HepG2 (cell line): ENCODE data around the gene RBM12. TPM values are rescaled to one million over a fixed set of nuclear protein-coding genes. Genes with fewer than 3 reads are reported as not detected.

ENCODE experiments used
- CHD2 ChIP-seq: IDR thresholded peaks from 2 replicates; pipeline ENCODE4 v1.6.1; 2011; ENCODE audit warnings: low read depth, low read length, improper control_type of control experiment
- DNMT1 ChIP-seq: sonication (generic); formaldehyde crosslinking; IDR thresholded peaks from 2 replicates; pipeline ENCODE4 v1.5.1; 2020; ENCODE audit warnings: mild to moderate bottlenecking, missing genetic modification reagents
- HNRNPK ChIP-seq: fragments of 200-400 bp; formaldehyde crosslinking; IDR thresholded peaks from 2 replicates; pipeline ENCODE4 v1.6.1; 2018; ENCODE audit warnings: low read length, low read depth, moderate library complexity, mild to moderate bottlenecking; ENCODE audit not compliant: poor library complexity, severe bottlenecking
- HOXA3 ChIP-seq: sonication (generic); formaldehyde crosslinking; IDR thresholded peaks from 2 replicates; pipeline ENCODE4 v1.5.0; 2020; ENCODE audit warnings: missing genetic modification reagents
- MAFF ChIP-seq: IDR thresholded peaks from 2 replicates; pipeline ENCODE4 v1.6.1; 2011; ENCODE audit warnings: low read depth, low read length, improper control_type of control experiment
- MAZ ChIP-seq, 2 experiments: sonication (generic) in 1 of 2; formaldehyde crosslinking in 1 of 2; IDR thresholded peaks; 2 replicates each; pipeline versions ENCODE4 v1.5.0 to v1.6.1; 2012 to 2020; ENCODE audit warnings: low read depth in 2 of 2, mild to moderate bottlenecking in 2 of 2, borderline replicate concordance in 1 of 2, improper control_type of control experiment in 1 of 2, low read length in 1 of 2, missing genetic modification reagents in 1 of 2, moderate library complexity in 1 of 2
- NFATC3 ChIP-seq: sonication (generic); formaldehyde crosslinking; IDR thresholded peaks from 2 replicates; pipeline ENCODE4 v1.5.1; 2020; ENCODE audit warnings: mild to moderate bottlenecking, missing genetic modification reagents
- PAF1 ChIP-seq: IDR thresholded peaks from 2 replicates; pipeline ENCODE4 v1.6.1; 2016; ENCODE audit warnings: missing genetic modification reagents, missing compliant biosample characterization
- PCBP2 ChIP-seq: fragments of 200-400 bp; formaldehyde crosslinking; optimal IDR thresholded peaks from 2 replicates; pipeline ENCODE3; 2018; ENCODE audit warnings: low read length, low read depth; ENCODE audit not compliant: poor library complexity, severe bottlenecking
- SMAD3 ChIP-seq: sonication (generic); formaldehyde crosslinking; IDR thresholded peaks from 2 replicates; pipeline ENCODE4 v1.4.0; 2020; ENCODE audit warnings: missing genetic modification reagents
- SOX5 ChIP-seq: IDR thresholded peaks from 2 replicates; pipeline ENCODE4 v1.6.1; 2016; ENCODE audit warnings: borderline replicate concordance
- TARDBP ChIP-seq: sonication (generic); formaldehyde crosslinking; IDR thresholded peaks from 2 replicates; pipeline ENCODE4 v1.8.0; 2022; ENCODE audit warnings: mild to moderate bottlenecking, missing genetic modification reagents
- TBX2 ChIP-seq: sonication (generic); formaldehyde crosslinking; IDR thresholded peaks from 2 replicates; pipeline ENCODE4 v1.5.0; 2020; ENCODE audit warnings: missing genetic modification reagents, mild to moderate bottlenecking, borderline replicate concordance
- ZMYM2 ChIP-seq: sonication (generic); formaldehyde crosslinking; IDR thresholded peaks from 2 replicates; pipeline ENCODE4 v1.8.0; 2022; ENCODE audit warnings: mild to moderate bottlenecking, missing genetic modification reagents
- ZMYM4 ChIP-seq: sonication (generic); formaldehyde crosslinking; IDR thresholded peaks from 2 replicates; pipeline ENCODE4 v1.8.1; 2023; ENCODE audit warnings: mild to moderate bottlenecking, missing genetic modification reagents
- ZNF207 ChIP-seq: fragments of 450-650 bp; IDR thresholded peaks from 2 replicates; pipeline ENCODE4 v1.6.1; 2016; ENCODE audit warnings: antibody characterized with exemption, borderline replicate concordance
- ZNF296 ChIP-seq: sonication (generic); formaldehyde crosslinking; conservative IDR thresholded peaks from 2 replicates; pipeline ENCODE4 v1.5.0; 2020; ENCODE audit warnings: mild to moderate bottlenecking, missing genetic modification reagents
- ZNF563 ChIP-seq: sonication (generic); formaldehyde crosslinking; IDR thresholded peaks from 2 replicates; pipeline ENCODE4 v1.8.0; 2022; ENCODE audit warnings: mild to moderate bottlenecking, moderate library complexity, missing genetic modification reagents
- ZSCAN31 ChIP-seq: sonication (generic); formaldehyde crosslinking; IDR thresholded peaks from 2 replicates; pipeline ENCODE4 v1.5.0; 2020; ENCODE audit warnings: low read depth, mild to moderate bottlenecking, missing genetic modification reagents
- polyA plus RNA-seq, 8 experiments: library from polyadenylated mRNA; depleted of rRNA in 3 of 8; stranded (reverse) in 7 of 8; unstranded in 1 of 8; fragments of >200 nt; fragmentation: Illumina TruSeq in 4 of 8; extraction: Trizol in 4 of 8; gene quantifications; 2 replicates each; pipeline versions ENCODE4 v1.2.1 to v1.2.3, GENCODE V29; 2011 to 2016; ENCODE audit warnings: low read depth in 4 of 8, missing spikeins in 1 of 8, mixed read lengths in 1 of 8; ENCODE audit not compliant: insufficient read depth in 1 of 8
- total RNA-seq, 5 experiments: library from RNA; depleted of rRNA; stranded (reverse); fragments of >200 nt; fragmentation: Illumina TruSeq; extraction: Trizol; gene quantifications; 2 replicates each; pipeline ENCODE4 v1.2.3, GENCODE V29; 2016; ENCODE audit warnings: low read depth in 1 of 5
- TF ChIP-seq, protein P1 (sequence below): IDR thresholded peaks from 2 replicates; pipeline ENCODE4 v1.6.1; 2016; ENCODE audit warnings: low read depth, control low read depth
- TF ChIP-seq, protein P2 (sequence below), 2 experiments: fragments of 450-650 bp in 1 of 2; sonication (generic) in 1 of 2; formaldehyde crosslinking; IDR thresholded peaks; 2 replicates each; pipeline versions ENCODE4 v1.5.0 to v1.8.0; 2020 to 2022; ENCODE audit warnings: mild to moderate bottlenecking in 1 of 2, missing genetic modification reagents in 1 of 2
- TF ChIP-seq, protein P3 (sequence below): sonication (generic); formaldehyde crosslinking; IDR thresholded peaks from 2 replicates; pipeline ENCODE4 v1.5.1; 2020; ENCODE audit warnings: missing genetic modification reagents, mild to moderate bottlenecking, borderline replicate concordance
- TF ChIP-seq, protein P4 (sequence below): sonication (generic); formaldehyde crosslinking; IDR thresholded peaks from 2 replicates; pipeline ENCODE4 v1.5.1; 2020; ENCODE audit warnings: missing genetic modification reagents, mild to moderate bottlenecking, borderline replicate concordance
- TF ChIP-seq, protein P5 (sequence below): sonication (generic); formaldehyde crosslinking; IDR thresholded peaks from 2 replicates; pipeline ENCODE4 v1.4.0; 2020; ENCODE audit warnings: mild to moderate bottlenecking, missing genetic modification reagents

Gene RBM12
- total and polyA plus RNA-seq, 2 of the 13 experiments (the other 11 are each of a cell fraction or from before 2014, with no cell fraction given): 97.9 to 104 TPM

DNA sequence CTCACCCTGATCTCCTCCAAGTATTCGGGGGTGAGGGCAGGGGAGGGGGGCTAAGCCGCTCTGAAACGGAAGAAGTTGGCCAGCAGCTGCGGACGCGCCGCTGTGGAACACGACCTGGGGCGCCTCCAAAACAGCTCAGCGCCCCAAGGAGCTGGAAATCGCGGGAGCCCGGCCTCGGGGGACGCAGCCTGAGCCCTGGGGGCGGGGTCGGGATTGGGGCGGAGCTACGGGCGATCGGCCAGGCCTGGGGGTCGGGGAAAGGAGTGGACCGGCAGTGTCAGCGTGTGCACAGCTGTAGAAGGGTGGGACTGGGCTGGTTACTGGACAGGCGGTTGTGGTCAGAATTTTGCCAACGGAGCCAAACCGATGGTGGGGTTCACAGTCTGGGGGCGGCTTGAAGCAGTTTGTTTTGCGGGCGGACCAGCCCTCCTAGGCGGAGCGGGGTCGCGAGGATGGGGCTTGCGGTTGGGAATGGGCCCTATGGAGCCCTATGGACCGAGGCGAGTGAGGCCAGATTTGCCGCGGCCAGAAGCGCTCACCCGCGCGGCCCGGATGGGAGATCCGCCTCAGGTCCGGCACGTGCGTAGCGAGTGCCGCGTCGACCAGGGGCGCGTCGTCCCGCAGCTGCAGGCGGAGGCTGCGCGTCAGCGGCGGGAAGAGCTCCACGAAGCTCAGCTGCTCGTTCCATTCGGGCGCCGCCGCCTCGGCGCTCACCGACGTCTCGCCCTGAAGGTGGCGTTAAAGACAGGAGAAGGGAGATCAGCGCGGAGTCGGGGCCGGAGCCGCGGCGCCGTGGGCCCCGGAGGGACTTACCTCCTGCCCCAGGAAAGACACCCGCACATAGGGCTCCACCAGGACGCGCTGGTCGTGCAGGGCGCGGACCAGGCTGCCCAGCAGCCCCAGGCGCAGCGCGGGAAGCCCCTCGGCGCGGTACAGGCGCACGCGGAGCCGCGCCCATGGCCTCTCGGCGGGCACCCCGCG is 63.4 kb downstream of the RBM12 start (continued):
- TF ChIP-seq TARDBP (CRISPR knock-in tag): no peak
- peak; percentile 50 for TF ChIP-seq HNRNPK
- no peak for TF ChIP-seq ZNF207
- TF ChIP-seq PAF1 (CRISPR knock-in tag): no peak
- TF ChIP-seq, protein P1, sequence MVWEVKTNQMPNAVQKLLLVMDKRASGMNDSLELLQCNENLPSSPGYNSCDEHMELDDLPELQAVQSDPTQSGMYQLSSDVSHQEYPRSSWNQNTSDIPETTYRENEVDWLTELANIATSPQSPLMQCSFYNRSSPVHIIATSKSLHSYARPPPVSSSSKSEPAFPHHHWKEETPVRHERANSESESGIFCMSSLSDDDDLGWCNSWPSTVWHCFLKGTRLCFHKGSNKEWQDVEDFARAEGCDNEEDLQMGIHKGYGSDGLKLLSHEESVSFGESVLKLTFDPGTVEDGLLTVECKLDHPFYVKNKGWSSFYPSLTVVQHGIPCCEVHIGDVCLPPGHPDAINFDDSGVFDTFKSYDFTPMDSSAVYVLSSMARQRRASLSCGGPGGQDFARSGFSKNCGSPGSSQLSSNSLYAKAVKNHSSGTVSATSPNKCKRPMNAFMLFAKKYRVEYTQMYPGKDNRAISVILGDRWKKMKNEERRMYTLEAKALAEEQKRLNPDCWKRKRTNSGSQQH: no peak
- no peak for TF ChIP-seq NFATC3 (CRISPR knock-in tag)
- TF ChIP-seq MAFF: no peak
- TF ChIP-seq, protein P2, sequence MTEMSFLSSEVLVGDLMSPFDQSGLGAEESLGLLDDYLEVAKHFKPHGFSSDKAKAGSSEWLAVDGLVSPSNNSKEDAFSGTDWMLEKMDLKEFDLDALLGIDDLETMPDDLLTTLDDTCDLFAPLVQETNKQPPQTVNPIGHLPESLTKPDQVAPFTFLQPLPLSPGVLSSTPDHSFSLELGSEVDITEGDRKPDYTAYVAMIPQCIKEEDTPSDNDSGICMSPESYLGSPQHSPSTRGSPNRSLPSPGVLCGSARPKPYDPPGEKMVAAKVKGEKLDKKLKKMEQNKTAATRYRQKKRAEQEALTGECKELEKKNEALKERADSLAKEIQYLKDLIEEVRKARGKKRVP (CRISPR knock-in tag; IDR thresholded peaks at IDR 0.05): no peak
- TF ChIP-seq TBX2: peak; percentile 16; the same call in 1 of the 2 replicates
- no peak for TF ChIP-seq ZMYM2 (CRISPR knock-in tag)
- TF ChIP-seq, protein P3, sequence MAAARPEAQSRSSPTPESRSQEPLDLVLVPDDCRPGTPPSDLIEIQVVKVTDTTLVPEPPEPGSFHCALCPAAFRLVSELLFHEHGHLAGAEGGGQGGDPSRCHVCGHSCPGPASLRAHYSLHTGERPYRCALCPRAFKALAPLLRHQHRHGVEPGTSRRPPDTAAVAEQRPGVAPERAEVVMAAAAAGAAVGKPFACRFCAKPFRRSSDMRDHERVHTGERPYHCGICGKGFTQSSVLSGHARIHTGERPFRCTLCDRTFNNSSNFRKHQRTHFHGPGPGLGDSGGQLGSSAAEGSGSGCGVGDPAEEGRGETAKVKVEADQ (CRISPR knock-in tag): 0 out of 2 replicates have a peak, but pooled peaks have one; percentile 60
- TF ChIP-seq, protein P4, sequence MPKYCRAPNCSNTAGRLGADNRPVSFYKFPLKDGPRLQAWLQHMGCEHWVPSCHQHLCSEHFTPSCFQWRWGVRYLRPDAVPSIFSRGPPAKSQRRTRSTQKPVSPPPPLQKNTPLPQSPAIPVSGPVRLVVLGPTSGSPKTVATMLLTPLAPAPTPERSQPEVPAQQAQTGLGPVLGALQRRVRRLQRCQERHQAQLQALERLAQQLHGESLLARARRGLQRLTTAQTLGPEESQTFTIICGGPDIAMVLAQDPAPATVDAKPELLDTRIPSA: no peak; the same call in 1 of the 2 replicates
- no peak for TF ChIP-seq ZMYM4 (CRISPR knock-in tag)
- no peak for TF ChIP-seq ZNF296 (CRISPR knock-in tag)
- TF ChIP-seq HOXA3 (CRISPR knock-in tag): peak; percentile 82
- TF ChIP-seq CHD2: no peak
- no peak for TF ChIP-seq SMAD3
- no peak for TF ChIP-seq MAZ (IDR thresholded peaks at IDR 0.05; ENCODE audit: borderline replicate concordance, low read depth, low read length)
- TF ChIP-seq MAZ (CRISPR knock-in tag; IDR thresholded peaks at IDR 0.05; ENCODE audit: low read depth): no peak
- TF ChIP-seq DNMT1: peak; percentile 49; the same call in 1 of the 2 replicates
- TF ChIP-seq ZSCAN31: no peak
- TF ChIP-seq, protein P5, sequence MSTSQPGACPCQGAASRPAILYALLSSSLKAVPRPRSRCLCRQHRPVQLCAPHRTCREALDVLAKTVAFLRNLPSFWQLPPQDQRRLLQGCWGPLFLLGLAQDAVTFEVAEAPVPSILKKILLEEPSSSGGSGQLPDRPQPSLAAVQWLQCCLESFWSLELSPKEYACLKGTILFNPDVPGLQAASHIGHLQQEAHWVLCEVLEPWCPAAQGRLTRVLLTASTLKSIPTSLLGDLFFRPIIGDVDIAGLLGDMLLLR (CRISPR knock-in tag): peak; percentile 90
- TF ChIP-seq SOX5: 0 out of 2 replicates have a peak, but pooled peaks have one; percentile 17
- TF ChIP-seq PCBP2: no peak
- no peak for TF ChIP-seq ZNF563
